B cell (primary cell): ENCODE data around the gene FXYD1. TPM values are rescaled to one million over a fixed set of nuclear protein-coding genes. Genes with fewer than 3 reads are reported as not detected.

ENCODE experiments used
- ATAC-seq: fragments of 200-7000 bp; cut with Tn5 transposase; one replicate; pipeline ENCODE4 v1.10.0; 2021; ENCODE audit warnings: low read depth, mild to moderate bottlenecking, moderate number of reproducible peaks, moderate library complexity
- CTCF ChIA-PET: fragments of 350-600 bp; sonication (Branson Sonifier 250); formaldehyde crosslinking; loops from one replicate; lab custom pipeline; 2021; ENCODE audit warnings: antibody characterized with exemption, inconsistent platforms; lab: Charles Lee
- POLR2A ChIA-PET: fragments of 350-600 bp; sonication (Branson Sonifier 250); formaldehyde crosslinking; loops from one replicate; lab custom pipeline; 2021; ENCODE audit warnings: antibody characterized with exemption; lab: Charles Lee
- DNase-seq: peaks from one replicate; pipeline ENCODE4 v3.0.0; 2013
- H2AFZ ChIP-seq: 2 replicates; pipeline ENCODE4 v1.6.1; 2012; ENCODE audit warnings: mild to moderate bottlenecking, low read depth, low read length; ENCODE audit not compliant: insufficient read depth, poor library complexity, severe bottlenecking
- H3K27ac ChIP-seq, 2 donors: 1 replicate in 1 of 2; 2 replicates in 1 of 2; pipeline ENCODE4 v1.5.1; 2012 to 2013; ENCODE audit warnings: low read length in 2 of 2, mild to moderate bottlenecking in 2 of 2, moderate library complexity in 1 of 2
- H3K27me3 ChIP-seq, 4 experiments: fragments of 200-600 bp in 1 of 4; sonication (generic) in 1 of 4; replicated peaks in 1 of 4; 1 replicate in 2 of 4; 2 replicates in 2 of 4; pipeline versions ENCODE4 v1.6.1 to v1.7.0; 2013 to 2016; ENCODE audit warnings: low read length in 3 of 4, mild to moderate bottlenecking in 2 of 4, mixed read lengths in 1 of 4, moderate library complexity in 1 of 4; ENCODE audit not compliant: insufficient read depth in 4 of 4, control insufficient read depth in 3 of 4; ENCODE audit errors: control extremely low read depth in 1 of 4
- H3K36me3 ChIP-seq, 2 experiments: replicated peaks in 1 of 2; 1 replicate in 1 of 2; 2 replicates in 1 of 2; pipeline versions ENCODE4 v1.6.1 to v1.7.1; 2013; ENCODE audit warnings: low read length in 1 of 2; ENCODE audit not compliant: insufficient read depth in 2 of 2, control insufficient read depth in 1 of 2; ENCODE audit errors: control extremely low read depth in 1 of 2, extremely low read depth in 1 of 2
- H3K4me1 ChIP-seq, 2 donors: fragments of 200-600 bp in 1 of 2; sonication (generic) in 1 of 2; 1 replicate in 1 of 2; 2 replicates in 1 of 2; pipeline versions ENCODE4 v1.5.1 to v1.6.1; 2013 to 2017; ENCODE audit warnings: low read length in 2 of 2; ENCODE audit not compliant: control insufficient read depth in 2 of 2, insufficient read depth in 2 of 2
- H3K4me2 ChIP-seq: replicated peaks from 2 replicates; pipeline ENCODE3; 2012; ENCODE audit warnings: mild to moderate bottlenecking, low read depth, low read length; ENCODE audit not compliant: poor library complexity, severe bottlenecking
- H3K4me3 ChIP-seq, 5 experiments: fragments of 200-600 bp in 1 of 5; sonication (generic) in 1 of 5; 1 replicate in 3 of 5; 2 replicates in 2 of 5; pipeline versions ENCODE4 v1.5.1 to v1.7.0; 2011 to 2016; ENCODE audit warnings: low read length in 4 of 5, mild to moderate bottlenecking in 4 of 5, low read depth in 2 of 5, control low read depth in 1 of 5, moderate library complexity in 1 of 5; ENCODE audit not compliant: insufficient read depth in 1 of 5; ENCODE audit errors: control extremely low read depth in 1 of 5, extremely low read depth in 1 of 5
- H3K79me2 ChIP-seq: fragments of 200-600 bp; sonication (generic); one replicate; pipeline ENCODE4 v1.6.0; 2016; ENCODE audit warnings: low read length; ENCODE audit not compliant: control insufficient read depth, insufficient read depth
- H3K9ac ChIP-seq: fragments of 200-600 bp; sonication (generic); 2 replicates; pipeline ENCODE4 v1.6.1; 2017; ENCODE audit warnings: mild to moderate bottlenecking, low read length, moderate library complexity
- H3K9me3 ChIP-seq, 3 donors: one replicate each; pipeline versions ENCODE4 v1.6.1 to v1.7.1; 2013; ENCODE audit warnings: low read length in 2 of 3; ENCODE audit not compliant: control insufficient read depth in 2 of 3, insufficient read depth in 1 of 3; ENCODE audit errors: control extremely low read depth in 1 of 3
- H4K20me1 ChIP-seq: 2 replicates; pipeline ENCODE4 v1.6.0; 2012; ENCODE audit warnings: mild to moderate bottlenecking, low read length; ENCODE audit not compliant: insufficient read depth, control insufficient read depth, poor library complexity, severe bottlenecking
- H3K27ac Mint-ChIP-seq: one replicate; pipeline ENCODE4 v1.8.0; 2021; ENCODE audit warnings: mixed read lengths
- H3K27me3 Mint-ChIP-seq: one replicate; pipeline ENCODE4 v1.8.0; 2021; ENCODE audit warnings: mixed read lengths
- H3K4me1 Mint-ChIP-seq: one replicate; pipeline ENCODE4 v1.8.0; 2021; ENCODE audit warnings: mixed read lengths
- H3K4me3 Mint-ChIP-seq: one replicate; pipeline ENCODE4 v1.8.0; 2021; ENCODE audit warnings: mixed read lengths
- H3K9me3 Mint-ChIP-seq: one replicate; pipeline ENCODE4 v1.8.0; 2022; ENCODE audit warnings: mixed read lengths; ENCODE audit not compliant: insufficient read depth
- CTCF ChIP-seq: fragments of 200-600 bp; IDR thresholded peaks from one replicate; pipeline ENCODE4 v1.8.0; 2022; ENCODE audit warnings: antibody characterized with exemption, mild to moderate bottlenecking
- EZH2 ChIP-seq: IDR thresholded peaks from 2 replicates; pipeline ENCODE4 v1.6.1; 2012; ENCODE audit warnings: borderline replicate concordance, low read depth, mild to moderate bottlenecking, moderate library complexity, low read length; ENCODE audit not compliant: insufficient read depth, poor library complexity, severe bottlenecking
- WGBS: methylation state at CpG from one replicate; pipeline ENCODE4 v1.1.5; 2013; ENCODE audit warnings: missing lambda C conversion rate; ENCODE audit not compliant: insufficient coverage; 5-methylcytosine and 5-hydroxymethylcytosine counted together
- intact Hi-C: fragments of 100-400 bp; cut with micrococcal nuclease; formaldehyde crosslinking; loops from one replicate; pipeline ENCODE4 v1.10.0; 2022
- polyA plus RNA-seq: library from polyadenylated mRNA; depleted of rRNA; stranded (reverse); fragments of >200 nt; gene quantifications from 2 replicates; pipeline ENCODE4 v1.2.3, GENCODE V29; 2012
- total RNA-seq, 2 donors: library from RNA; stranded (reverse); fragments of 120-200 nt in 1 of 2; gene quantifications; 1 replicate in 1 of 2; 2 replicates in 1 of 2; pipeline versions ENCODE4 v1.2.3 to v1.2.4, GENCODE V29; 2013 to 2022

The FXYD1 gene
- total and polyA plus RNA-seq, 2 donors (not counting 1 experiment from before 2014, with no cell fraction given): 3.1 to 4.7 TPM

- Mint-ChIP-seq H3K27ac (no peak overlapping the region), H3K4me1 (no peaks in the 10 kb centered on the region), H3K27me3 (peaks cover 8% of the 10 kb centered on the region), H3K9me3 (no peaks in the 10 kb centered on the region), H3K4me3 (no peak overlapping the region)
- ATAC-seq (no peak), DNase-seq (no peak)
- no peaks in the 10 kb centered on the region for H3K79me2 ChIP-seq
- no peak overlapping the region for H3K4me3 ChIP-seq
- no peak for TF ChIP-seq CTCF
- no peak for TF ChIP-seq EZH2
- peaks cover 0 to 12% (median 0%) of the 10 kb centered on the region in 3 donors for H3K9me3 ChIP-seq
- H4K20me1 ChIP-seq: no peaks in the 10 kb centered on the region
- no peaks in the 10 kb centered on the region for H3K36me3 ChIP-seq
- WGBS: no CpG with 5 or more reads among the region's 2 CpGs
- H3K4me2 ChIP-seq: no peak overlapping the region
- ChIA-PET CTCF (interaction anchor here (1.1 kb wide), 2 partner anchors 8 to 10 kb away, joined by 3 read pairs; no protein-coding TSS in a partner anchor), POLR2A (no interaction called here)
- H3K4me1 ChIP-seq: no peaks in the 10 kb centered on the region
- intact Hi-C loops: no loop called here
- H3K27ac ChIP-seq: no peak overlapping the region
- H3K27me3 ChIP-seq: peaks cover 0 to 9% (median 0%) of the 10 kb centered on the region in 4 experiments
- no peak overlapping the region for H2AFZ ChIP-seq
- H3K9ac ChIP-seq: no peak overlapping the region
These were observed 31.6 kb upstream of the FXYD1 start for GRCh38 chr19:35106898-35107541.

DNA sequence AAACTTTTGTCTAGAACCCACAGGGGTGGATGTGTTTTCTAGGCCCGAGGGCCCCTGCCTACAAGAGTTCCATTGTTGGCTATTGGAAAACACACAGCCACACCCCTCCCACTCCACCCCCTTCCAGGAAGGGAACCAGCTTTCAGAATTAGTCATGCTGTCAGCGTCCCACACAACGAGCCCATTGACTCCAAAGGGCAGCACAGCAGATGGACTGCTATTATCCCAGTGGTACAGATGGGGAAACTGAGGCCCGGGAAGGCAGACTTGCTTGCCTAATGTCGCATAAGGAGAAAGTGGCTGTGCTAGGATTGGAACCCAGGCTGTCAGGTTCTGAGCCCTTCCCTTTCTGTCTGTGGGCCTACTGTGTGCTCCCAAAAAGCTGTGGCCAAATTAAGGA, 31.1 kb upstream of the FXYD1 start:
- Histone ChIP-seq H3K4me2 (no peak overlapping the region), H3K4me3 (no peak overlapping the region), H2AFZ (no peak overlapping the region), H4K20me1 (no peaks in the 10 kb centered on the region), H3K9ac (no peak overlapping the region), H3K9me3 (peaks cover 0 to 12% (median 0%) of the 10 kb centered on the region in 3 donors), H3K36me3 (no peaks in the 10 kb centered on the region), H3K27me3 (peaks cover 0 to 9% (median 0%) of the 10 kb centered on the region in 4 experiments), H3K4me1 (no peaks in the 10 kb centered on the region), H3K27ac (no peak overlapping the region), H3K79me2 (no peaks in the 10 kb centered on the region)
- DNase-seq (no peak), ATAC-seq (no peak)
- 21% methylated on average over 4 of the region's 5 CpGs for WGBS
- intact Hi-C loops: no loop called here
- TF ChIP-seq EZH2 (no peak), CTCF (no peak)
- H3K4me3 Mint-ChIP-seq: no peak overlapping the region
- ChIA-PET POLR2A (no interaction called here), CTCF (interaction anchor here (1.1 kb wide), 1 partner anchor 10 kb away, joined by 3 read pairs; no protein-coding TSS in a partner anchor)
- H3K27ac Mint-ChIP-seq: no peak overlapping the region
- peaks cover 8% of the 10 kb centered on the region for H3K27me3 Mint-ChIP-seq
- no peaks in the 10 kb centered on the region for H3K9me3 Mint-ChIP-seq
- H3K4me1 Mint-ChIP-seq: no peaks in the 10 kb centered on the region
